ENCODE results near the gene RAP2C.

The RAP2C gene

DNA sequence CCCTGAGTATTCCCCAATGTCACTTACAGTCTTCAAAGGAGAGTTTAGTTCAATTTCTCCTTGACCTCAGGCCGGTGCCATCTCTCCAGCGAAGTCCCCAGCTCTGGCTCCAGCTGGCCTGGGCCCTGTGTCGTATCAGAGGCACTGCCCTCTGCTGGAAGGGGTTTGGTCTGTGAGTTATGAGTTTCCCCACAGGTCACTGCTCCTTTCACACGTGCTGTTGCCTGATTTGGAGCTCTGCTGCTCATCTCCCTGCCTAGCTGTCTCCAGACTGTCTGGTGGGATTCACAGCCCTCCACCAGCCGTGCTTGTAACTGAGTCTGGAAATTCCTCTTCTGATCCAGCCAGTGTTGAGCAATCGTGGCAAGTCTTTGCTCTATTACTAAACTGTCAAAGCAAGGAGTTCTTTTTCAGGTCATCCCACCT lies at the start of gene RAP2C:
Gene RAP2C, minus strand, starts transcription at position 105 of the 426 bp plus-strand sequence. CDS start 2,179 bp downstream, outside the sequence.
- DNase-seq, result no peak

DNA sequence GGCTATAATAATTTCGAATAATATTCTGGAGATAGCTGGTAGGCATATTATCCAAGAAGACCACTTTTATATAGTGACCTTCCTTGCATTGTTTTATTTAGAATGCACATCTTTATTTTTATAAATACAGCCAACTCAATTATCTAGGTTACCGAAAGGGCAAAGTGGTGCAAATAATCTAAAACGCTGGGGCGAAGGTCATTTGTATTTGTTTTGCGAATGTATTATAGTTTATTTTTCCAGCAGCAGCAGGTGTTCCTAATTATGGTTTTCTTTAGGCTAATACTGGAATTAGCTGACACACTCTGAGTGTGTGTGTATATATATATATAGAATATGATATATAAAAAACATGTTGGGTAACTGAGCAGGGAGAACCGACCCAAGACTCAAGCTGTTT lies 48.1 kb upstream of the RAP2C start:
- DNase-seq, result no peak

DNA sequence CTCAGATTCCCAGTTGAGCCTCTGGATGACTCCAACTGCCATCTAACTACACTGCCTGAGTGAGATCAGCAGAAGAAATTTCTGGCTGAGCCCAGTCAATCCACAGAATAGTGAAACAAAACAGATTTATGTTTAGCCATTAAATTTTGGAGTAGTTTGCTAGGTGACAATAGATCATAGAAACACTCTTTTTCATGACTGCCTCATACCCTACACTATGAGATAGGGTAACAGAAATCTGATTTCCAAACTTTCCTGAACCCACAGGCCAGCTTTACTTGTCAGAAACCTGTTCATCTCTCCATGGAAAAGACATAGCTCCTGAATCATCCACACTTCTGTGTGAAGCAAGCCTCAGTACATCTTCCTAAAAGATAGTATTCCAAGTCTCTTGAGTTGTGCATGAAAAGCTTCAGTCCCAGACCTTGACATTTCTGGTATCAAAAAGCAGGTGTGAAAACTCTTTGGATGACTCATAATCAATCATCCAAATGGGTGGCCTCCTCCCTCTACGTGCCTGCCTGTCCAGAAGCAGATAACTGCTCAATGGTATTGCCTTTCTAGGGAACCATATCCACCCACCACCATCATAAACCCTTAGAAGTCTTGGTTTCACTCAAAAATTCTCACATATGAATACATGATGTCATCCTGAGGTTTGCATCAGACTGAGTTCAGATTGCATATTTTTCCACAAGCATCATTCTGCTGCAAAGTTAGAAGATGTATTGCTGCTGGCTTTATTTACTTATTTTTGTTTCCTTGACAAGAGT lies 47.5 kb upstream of the RAP2C start:
- no peak for DNase-seq

DNA sequence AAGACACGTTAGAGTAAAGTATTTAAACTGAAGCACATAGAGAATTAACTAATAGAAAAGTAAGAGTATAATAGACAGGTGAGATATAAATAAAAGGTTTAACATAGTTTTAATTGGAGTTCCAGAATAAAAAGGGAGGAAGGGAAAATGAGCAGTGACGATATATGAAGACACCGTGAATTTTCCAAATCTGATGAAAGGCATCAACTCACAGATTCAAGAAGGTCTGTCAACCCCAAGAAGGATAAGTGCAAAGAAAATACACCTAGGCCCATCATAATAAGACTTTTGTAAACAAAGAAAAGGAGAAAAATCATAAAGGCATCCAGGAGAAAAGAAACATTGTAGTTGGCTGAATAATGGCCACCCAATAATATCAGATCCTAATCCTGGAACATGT lies 43.9 kb upstream of the RAP2C start:
- DNase-seq, result no peak

DNA sequence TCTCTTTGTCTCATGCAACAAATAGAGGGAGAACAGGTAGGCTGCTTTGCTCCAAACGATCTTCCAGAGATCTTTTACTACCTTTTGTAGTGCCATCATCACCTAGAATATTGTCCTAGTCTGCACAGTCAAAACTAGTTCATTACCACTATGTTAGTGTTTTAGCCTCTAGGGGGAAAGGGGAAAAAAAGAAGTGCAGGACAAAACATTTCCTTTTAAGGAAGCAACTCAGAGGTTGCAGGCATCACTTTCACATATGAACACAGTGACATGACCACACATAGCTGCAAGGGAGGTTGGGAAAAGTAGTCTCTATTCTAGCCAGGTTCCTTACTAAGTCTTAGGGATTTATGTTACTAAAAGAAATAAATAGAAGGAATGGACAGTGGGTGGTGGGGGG lies 39.3 kb upstream of the RAP2C start:
- DNase-seq, result no peak

DNA sequence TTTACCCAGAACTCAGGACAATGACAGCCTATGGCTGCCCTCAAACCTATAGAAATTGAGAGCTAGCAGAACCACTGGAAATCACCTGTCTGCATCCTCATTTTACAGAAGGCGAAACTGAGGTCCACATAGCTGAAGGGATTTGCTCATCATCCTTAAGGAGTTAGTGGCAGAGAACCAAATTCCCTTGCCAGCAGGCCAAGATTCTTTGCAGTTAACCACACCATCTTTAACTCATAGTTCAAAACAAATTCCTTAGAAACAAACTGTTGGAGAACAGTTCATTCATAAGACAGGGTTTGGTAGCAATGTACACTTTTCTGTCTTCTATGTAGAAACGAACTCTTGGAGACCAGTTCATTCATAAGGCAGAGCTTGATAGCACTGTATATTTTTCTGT lies 37.9 kb upstream of the RAP2C start:
- DNase-seq, result no peak

DNA sequence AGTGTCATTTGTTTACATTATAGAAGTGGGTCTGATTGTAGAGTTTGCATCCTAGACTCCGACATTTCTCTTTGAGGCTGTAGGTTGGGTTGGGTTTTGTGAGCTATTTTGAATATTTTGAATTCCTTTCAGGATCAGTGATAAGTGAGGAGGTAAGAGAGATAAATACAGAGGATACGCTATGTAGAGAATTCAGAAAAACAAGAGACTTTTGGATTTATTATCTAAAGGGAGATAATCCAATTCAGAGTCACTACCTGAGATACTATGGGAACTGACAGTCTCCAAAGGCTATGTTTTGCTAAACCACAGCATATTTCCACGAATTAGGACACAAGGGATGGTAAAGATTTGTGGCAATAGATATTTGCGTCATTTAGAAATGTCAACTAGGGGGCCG lies 16.9 kb upstream of the RAP2C start:
- DNase-seq, result no peak

DNA sequence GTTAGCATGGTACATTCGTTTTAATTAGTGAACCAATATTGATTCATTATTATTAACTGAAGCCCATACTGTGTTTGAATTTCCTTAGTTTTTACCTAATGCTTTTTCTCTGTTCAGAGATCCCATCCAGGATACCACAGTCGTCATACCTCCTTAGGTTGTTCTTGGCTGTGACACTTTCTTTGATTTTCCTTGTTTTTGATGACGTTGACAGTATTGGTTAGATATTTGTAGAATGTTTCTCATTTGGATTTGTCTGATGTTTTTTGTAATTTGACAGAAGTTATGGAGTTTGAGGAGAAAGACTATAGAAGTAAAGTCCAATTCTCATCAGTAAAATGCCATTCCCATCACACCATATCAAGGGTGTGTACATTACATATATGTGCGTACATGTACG lies 16.2 kb upstream of the RAP2C start:
- DNase-seq, result no peak

DNA sequence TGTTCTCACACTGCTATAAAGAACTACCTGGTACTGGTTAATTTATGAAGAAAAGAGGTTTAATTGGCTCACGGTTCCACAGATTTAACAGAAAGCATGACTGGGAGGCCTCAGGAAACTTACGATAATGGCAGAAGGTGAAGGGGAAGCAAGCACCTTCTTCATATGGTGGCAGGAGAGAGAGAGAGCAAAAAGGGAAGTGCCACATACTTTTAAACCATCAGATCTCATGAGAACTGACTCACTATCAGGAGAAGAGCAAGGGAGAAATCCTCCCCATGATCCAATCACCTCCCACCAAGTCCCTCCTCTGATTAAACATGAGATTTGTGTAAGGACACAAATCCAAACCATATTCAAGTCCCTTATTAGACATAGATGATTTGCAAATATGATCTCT lies 12.3 kb upstream of the RAP2C start:
- DNase-seq, result no peak

DNA sequence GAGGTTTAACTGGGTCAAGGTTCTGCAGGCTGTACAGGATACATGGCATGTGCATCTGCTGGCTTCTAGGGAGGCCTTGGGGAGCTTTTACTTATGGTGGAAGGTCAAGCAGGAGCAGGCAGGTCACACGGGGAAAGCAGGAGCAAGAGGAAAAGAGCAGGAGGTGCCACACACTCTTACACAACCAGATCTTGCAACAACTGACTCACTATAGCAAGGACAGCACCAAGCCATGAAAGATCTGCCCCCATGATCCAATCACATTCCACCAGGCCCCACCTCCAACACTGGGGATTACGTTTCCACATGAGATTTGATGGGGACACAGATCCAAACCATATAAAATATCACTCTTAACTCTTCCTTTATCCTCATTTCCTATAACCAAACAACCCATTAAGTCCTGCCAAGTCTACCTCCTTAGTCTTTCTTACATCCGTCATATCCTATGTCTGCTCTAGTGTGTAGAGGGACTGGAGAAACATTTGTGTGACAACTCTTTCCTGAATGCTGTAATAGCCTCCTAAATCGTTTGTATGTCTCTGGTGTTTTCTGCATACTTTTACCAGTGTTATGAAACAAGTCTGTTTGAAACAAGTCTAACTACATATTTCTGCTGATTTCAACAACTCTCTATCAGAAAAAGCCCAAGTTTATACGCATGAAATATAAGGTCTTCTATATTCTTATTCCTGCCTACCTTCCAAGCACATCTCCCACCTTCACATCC lies 8.3 kb upstream of the RAP2C start:
- no peak for DNase-seq

DNA sequence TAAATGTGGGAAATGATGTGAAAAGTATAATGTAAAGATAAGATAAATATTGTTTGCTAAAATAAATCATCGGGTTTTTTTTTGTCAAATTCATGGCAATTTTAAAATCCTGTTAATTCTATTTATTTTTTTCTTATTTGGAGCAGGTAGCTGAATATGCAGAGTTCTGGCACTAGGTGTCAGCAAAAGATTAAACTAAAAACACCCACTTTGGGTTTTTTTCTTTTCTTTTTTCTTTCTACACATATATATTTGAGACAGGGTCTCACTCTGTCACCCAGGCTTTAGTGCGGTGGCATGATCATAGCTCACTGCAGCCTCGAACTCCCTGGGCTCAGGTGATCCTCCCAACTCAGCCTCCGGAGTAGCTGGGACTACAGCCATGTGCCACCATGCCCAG lies 6.9 kb upstream of the RAP2C start:
- DNase-seq, result no peak

DNA sequence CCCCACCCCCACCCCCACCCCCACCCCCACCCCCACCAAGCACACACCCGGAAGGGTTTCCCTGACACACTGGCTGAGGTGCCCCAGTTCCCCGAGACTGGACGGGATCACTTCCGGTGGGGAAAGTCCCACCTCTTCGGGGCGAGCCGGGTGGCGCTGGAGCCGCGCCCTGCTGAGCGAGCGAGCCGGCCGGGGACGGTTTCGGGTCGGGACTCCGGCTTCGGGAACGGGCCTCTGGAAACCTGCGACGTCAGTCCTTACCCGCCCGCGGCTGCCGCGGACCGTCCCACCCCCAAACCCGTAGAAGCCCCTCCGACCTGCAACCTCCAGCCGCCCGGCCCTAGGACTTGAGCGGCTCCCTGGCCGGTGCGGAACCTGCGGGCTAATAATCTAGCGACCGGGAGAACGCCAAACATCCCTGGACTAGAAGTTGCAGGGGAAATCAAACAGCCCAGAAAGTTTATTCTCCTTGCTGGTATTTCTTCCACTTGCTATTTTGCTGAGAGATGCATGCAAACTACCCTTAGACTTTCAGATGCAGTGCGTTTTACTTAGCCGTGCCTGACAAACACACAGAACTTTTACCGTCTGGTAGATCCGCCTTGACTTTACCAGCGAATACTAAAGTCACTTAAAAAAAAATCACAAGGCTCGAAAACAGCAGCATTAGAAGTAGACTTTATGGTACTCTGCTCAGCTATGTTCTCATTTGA lies 991 bp downstream of the RAP2C start:
- peak; percentile 41 for DNase-seq

DNA sequence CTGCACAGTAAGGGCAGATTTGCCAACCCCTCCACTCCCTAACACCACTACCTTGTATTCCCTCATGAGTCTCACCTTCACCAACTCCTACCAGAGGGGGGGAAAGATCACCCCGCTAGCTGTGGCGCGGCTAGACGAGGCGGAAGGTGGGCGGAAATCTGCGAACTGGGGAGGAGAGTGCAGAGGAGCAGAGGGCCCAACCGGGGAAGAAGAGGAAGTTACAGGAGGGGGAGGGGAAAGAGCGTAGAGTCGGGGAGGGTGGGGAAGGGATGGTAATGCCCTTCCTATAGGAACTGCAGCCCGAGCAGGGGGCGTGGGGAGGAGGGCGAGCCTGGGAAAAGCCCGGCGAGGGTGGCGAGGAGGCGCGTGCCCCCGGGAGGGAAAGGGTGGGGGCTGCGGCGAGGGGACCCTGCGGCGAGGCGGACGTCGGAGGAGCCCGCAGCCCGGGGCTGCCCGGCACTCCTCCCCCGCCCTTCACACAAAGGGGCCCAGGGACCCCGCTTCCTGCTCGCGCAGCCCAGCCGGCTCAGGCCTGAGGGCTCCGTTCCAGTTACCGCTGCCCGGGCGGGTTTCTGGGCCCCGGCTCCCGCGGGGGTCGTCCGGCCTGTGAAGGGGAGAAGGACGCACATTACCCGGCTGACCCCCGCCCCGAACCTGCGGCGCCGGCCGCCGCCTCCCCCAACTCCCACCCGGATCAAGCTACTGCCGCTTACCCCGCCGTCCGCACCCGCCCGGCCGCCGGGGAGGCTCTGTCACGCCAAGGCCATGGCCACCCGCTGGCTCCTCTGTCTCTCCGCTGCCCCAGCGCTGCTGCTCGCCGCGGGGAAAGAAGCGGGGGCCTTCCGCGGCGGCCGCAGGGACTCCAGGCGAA lies 1.8 kb downstream of the RAP2C start:
- no peak for DNase-seq

DNA sequence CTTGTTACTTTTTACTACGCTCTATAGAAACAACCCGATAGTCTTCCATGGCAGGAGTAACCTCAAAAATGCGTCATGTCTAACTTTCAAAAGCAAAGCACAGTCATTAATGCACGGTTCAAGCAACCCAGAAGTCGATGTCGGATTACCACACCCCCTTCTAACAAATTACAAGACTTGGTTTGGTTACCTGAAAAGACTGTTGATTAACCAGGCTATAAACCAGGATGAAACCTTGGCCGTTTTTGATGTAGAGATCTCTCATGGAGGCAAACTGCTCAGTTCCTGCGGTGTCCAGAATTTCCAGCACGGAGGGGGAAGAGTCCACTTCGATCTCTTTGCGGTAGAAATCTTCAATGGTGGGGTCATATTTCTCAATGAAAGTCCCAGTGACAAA lies 2.4 kb downstream of the RAP2C start:
- DNase-seq, result no peak

DNA sequence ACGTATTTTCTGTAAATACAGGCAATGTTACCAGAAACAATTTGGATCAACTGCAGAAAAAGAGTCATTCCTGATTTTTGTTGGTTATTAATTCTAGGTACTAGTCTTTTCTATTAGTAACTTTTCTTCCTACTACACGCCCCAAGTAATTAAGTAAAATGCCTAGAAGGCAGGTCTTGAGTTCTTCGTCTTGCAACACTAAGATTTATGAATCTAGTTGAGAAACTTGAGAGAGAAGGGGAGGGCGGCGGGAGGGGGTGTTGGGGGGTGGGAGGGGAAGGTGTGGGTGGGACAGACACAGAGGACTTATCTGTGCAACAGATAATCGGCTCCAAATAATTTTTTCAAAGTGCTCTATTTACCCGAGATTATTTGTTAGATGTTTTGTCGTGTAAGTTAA lies 3.0 kb downstream of the RAP2C start:
- DNase-seq, result no peak

DNA sequence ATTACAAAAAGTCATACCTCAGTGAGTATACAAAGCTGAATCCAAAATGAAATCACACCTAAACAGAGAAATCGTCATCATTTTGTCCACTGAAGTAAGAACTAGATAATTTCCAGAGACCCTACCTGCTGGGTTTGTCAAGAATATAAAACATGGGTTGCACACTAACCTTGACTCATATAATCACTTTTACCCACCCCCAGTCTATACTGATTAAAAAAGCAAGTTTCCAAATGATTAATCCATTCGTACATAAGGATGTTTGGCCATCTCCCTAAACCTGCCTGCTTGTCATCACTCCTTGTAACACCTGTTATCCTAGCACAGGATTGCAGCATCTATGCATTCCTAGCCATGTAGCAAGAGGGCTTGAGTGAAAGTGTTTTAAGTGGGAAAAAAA lies 4.7 kb downstream of the RAP2C start:
- no peak for DNase-seq

DNA sequence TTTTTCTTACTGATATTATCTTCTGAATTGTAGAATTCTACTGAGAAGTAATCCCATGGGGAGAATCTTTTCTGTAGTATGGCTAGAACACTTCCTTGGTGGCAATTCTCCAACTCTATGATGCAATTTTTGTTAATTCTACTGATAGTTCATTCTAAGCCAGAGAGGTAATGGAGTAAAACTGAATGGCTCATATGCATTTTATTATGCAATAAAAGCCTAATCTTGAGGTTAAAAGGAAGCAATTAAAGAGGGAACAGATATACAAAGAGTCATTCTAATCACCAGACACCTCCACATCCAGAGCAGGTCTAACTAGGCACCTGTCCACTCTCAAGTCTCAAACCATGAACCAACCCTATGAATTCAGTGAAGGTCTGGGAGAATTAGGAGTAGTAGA lies 9.7 kb downstream of the RAP2C start:
- DNase-seq, result no peak

DNA sequence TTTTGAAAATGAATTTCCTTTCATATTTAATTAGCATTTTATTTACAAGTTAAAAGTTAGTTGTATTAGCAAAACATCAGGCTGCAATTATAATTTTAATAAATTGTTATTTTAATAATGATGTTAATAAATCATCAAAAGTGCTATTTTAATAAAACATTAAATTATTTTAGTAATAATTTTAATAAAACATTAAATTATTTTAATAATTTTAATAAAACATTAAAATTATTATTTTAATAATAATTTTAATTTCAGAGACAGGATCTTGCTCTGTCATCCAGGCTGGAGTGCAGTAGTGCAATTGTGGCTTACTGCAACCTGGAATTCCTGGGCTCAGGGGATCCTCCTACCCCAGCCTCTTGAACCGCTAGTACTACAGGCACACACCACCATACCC lies 10.8 kb downstream of the RAP2C start:
- no peak for DNase-seq

DNA sequence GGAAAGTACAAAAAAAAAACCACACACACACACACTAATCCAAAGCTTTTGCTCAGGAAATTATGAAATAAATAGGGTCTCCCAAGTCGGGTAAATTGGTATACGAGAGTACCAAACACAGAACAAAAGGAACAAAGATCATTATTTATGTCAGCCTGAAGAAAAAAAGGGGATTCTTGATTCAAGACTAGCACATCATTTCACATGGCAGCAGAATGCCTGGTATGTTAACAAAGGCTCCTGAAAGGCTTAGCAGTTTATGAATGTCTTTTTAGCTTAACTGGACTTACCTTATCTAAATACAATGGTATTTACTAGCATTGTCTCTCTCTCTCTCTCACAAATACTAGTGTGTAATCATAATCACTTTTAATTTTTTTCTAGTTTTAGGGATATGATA lies 11.3 kb downstream of the RAP2C start:
- DNase-seq, result no peak

DNA sequence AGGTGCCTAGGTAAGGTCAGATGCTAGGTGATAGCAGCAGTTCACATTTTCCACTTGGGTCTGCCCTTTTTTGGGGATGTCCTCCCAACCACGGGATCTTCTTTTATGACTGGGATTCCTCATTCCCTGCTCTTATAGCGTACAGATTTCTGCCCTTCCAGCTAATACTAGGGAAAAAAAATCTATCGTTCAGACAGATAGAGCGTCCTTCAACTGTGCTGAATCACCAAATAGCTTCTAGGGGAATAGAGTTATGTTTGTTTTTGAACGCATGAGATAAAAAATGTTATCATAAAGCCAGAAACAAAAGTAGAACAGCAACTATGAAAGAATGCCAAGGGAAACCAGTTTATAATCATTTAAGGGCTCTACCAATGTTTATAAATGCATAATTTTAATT lies 13.0 kb downstream of the RAP2C start:
- no peak for DNase-seq

DNA sequence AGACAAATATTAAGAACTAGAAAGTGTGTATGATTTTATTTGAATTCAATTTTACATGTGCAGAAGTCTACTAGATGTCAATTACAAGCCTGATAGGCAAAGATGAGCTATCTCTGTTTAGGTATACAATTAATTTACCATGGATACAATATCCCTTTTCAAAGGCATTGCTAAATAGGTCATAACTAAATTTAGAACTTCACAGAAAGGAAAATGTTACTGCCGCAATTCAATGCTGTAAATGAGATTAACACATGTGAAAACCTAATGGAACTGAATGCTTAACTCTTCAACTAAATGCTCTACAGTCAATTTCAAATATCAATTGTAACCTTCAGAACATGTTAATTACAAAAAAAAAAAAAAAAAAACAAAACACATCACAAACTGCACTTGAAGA lies 14.6 kb downstream of the RAP2C start:
- no peak for DNase-seq

DNA sequence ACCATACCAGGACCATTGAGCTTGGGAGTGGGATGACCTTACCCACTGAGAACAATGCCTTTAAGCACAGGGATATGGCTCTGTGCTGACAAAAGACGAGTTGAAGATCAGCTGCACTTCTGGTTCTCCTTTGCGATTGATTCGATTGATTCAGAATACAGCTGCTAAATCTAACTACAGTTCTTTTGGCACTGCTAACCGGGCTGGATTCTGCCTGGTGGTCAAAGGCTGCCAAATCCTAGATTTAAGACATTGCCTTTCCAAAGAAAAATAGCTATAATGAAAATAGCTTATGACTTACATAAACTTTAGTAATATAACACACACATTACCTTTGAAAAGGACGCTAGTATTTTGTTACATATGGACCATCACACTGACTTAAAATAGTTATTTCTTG lies 18.3 kb downstream of the RAP2C start:
- no peak for DNase-seq

DNA sequence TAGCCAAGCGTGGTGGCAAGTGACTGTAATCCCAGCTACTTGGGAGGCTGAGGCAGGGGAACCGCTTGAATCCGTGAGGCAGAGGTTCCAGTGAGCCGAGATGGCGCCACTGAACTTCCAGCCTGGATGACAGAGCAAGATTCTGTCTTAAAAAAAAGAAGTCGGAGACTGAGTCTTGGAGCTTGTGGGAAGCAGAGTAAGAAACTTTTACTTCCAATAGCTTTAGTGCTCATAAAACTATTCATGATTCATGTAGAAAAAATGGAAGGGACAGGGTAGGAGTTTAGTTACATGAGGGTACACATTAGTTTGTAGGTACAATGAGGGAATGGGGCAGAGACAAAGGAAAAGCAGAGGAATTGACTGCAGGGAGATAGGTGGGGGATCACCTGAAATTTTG lies 19.3 kb downstream of the RAP2C start:
- no peak for DNase-seq
